GM23248 (cell line): ENCODE results near the gene SH2D3C.

ENCODE experiments used
- EZH2 ChIP-seq: fragments of 200-600 bp; sonication (generic); IDR thresholded peaks from 2 replicates; pipeline ENCODE4 v1.6.1; 2018; ENCODE audit warnings: antibody characterized with exemption, mild to moderate bottlenecking; ENCODE audit not compliant: insufficient read depth, poor library complexity, severe bottlenecking
- EZH2phosphoT487 ChIP-seq: fragments of 200-600 bp; sonication (generic); IDR thresholded peaks from 2 replicates; pipeline ENCODE4 v1.6.1; 2018; ENCODE audit warnings: antibody characterized with exemption, moderate library complexity, mild to moderate bottlenecking, low read depth; ENCODE audit not compliant: insufficient read depth

GRCh38 chr9:127692071-127692470 lies 86.4 kb downstream of the SH2D3C start:
- no peak for TF ChIP-seq EZH2
- TF ChIP-seq EZH2phosphoT487 = no peak
